ENCODE measurements around the gene VTI1A.

The VTI1A gene

DNA sequence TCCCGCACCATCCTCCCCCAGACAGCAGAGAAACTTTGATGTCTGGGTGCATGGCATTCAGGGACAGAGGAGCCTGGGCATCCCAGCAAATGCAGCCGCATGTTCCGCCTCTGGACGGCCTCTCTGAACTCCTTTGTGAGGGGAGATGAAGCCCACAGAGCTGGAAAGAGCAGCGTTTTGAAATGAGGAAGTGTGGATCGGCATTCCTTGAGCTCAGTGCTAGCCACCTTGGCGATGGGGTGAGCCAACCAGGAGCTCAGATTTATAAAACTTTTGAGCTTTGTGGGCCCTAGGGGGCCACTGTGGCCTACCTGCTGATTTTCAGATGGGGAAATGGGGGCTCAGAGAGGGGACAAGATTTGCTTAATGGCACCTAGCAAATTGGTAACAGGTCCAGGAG is 376.6 kb downstream of the VTI1A start:
- Histone ChIP-seq H2AFZ (ENCODE audit: low read length) (no peak overlapping the region), H3K4me1 (ENCODE audit: insufficient read depth, low read length, poor library complexity, severe bottlenecking) (no peaks in the 10 kb centered on the region), H3K4me2 (ENCODE audit: low read depth, low read length, poor library complexity, severe bottlenecking) (no peak overlapping the region), H3F3A (ENCODE audit: low read depth) (no peaks in the 10 kb centered on the region), H3K9me2 (replicated peaks; ENCODE audit: low read depth, low read length) (no peaks in the 10 kb centered on the region), H3K9me3 (ENCODE audit: insufficient read depth, low read depth, low read length) (no peaks in the 10 kb centered on the region), H3K79me2 (ENCODE audit: insufficient read depth, low read length) (no peaks in the 10 kb centered on the region), H3K27me3 (ENCODE audit: insufficient read depth, low read length, poor library complexity, severe bottlenecking) (no peaks in the 10 kb centered on the region), H3K4me3 (ENCODE audit: low read length, poor library complexity, severe bottlenecking) (no peak overlapping the region), H3K9ac (ENCODE audit: low read depth, low read length, poor library complexity, severe bottlenecking) (no peak overlapping the region), H3K36me3 (ENCODE audit: insufficient read depth, low read length) (no peaks in the 10 kb centered on the region), H4K20me1 (ENCODE audit: insufficient read depth, low read length, poor library complexity, severe bottlenecking) (no peaks in the 10 kb centered on the region)
- TF ChIP-seq CTCF (conservative IDR thresholded peaks at IDR 0.05; ENCODE audit: low read length) (no peak), EZH2phosphoT487 (IDR thresholded peaks at IDR 0.05; ENCODE audit: borderline replicate concordance) (no peak)

- no peak overlapping the region for H3K4me2 ChIP-seq (ENCODE audit: low read depth, low read length, poor library complexity, severe bottlenecking)
- no peaks in the 10 kb centered on the region for H3K27me3 ChIP-seq (ENCODE audit: insufficient read depth, low read length, poor library complexity, severe bottlenecking)
- no peaks in the 10 kb centered on the region for H3K4me1 ChIP-seq (ENCODE audit: insufficient read depth, low read length, poor library complexity, severe bottlenecking)
- TF ChIP-seq EZH2phosphoT487 (IDR thresholded peaks at IDR 0.05; ENCODE audit: borderline replicate concordance) = no peak
- H2AFZ ChIP-seq (ENCODE audit: low read length) = no peak overlapping the region
- H3K9ac ChIP-seq (ENCODE audit: low read depth, low read length, poor library complexity, severe bottlenecking) = no peak overlapping the region
- no peaks in the 10 kb centered on the region for H3K36me3 ChIP-seq (ENCODE audit: insufficient read depth, low read length)
- H3K9me2 ChIP-seq (replicated peaks; ENCODE audit: low read depth, low read length) = no peaks in the 10 kb centered on the region
- no peaks in the 10 kb centered on the region for H4K20me1 ChIP-seq (ENCODE audit: insufficient read depth, low read length, poor library complexity, severe bottlenecking)
- H3K79me2 ChIP-seq (ENCODE audit: insufficient read depth, low read length) = no peaks in the 10 kb centered on the region
- no peaks in the 10 kb centered on the region for H3K9me3 ChIP-seq (ENCODE audit: insufficient read depth, low read depth, low read length)
- no peak overlapping the region for H3K4me3 ChIP-seq (ENCODE audit: low read length, poor library complexity, severe bottlenecking)
- H3F3A ChIP-seq (ENCODE audit: low read depth) = no peaks in the 10 kb centered on the region
These were observed 379.1 kb downstream of the VTI1A start for GRCh38 chr10:112826018-112826697.

GRCh38 chr10:112827086-112827485 is 380.1 kb downstream of the VTI1A start:
- no peak for TF ChIP-seq CTCF (conservative IDR thresholded peaks at IDR 0.05; ENCODE audit: low read length)
- no peak for TF ChIP-seq EZH2phosphoT487 (IDR thresholded peaks at IDR 0.05; ENCODE audit: borderline replicate concordance)
- Histone ChIP-seq H3K27me3 (ENCODE audit: insufficient read depth, low read length, poor library complexity, severe bottlenecking) (no peaks in the 10 kb centered on the region), H3K79me2 (ENCODE audit: insufficient read depth, low read length) (no peaks in the 10 kb centered on the region), H3K9me2 (replicated peaks; ENCODE audit: low read depth, low read length) (no peaks in the 10 kb centered on the region), H3K4me1 (ENCODE audit: insufficient read depth, low read length, poor library complexity, severe bottlenecking) (no peaks in the 10 kb centered on the region), H3K4me3 (ENCODE audit: low read length, poor library complexity, severe bottlenecking) (no peak overlapping the region), H2AFZ (ENCODE audit: low read length) (no peak overlapping the region), H3K36me3 (ENCODE audit: insufficient read depth, low read length) (no peaks in the 10 kb centered on the region), H3K4me2 (ENCODE audit: low read depth, low read length, poor library complexity, severe bottlenecking) (no peak overlapping the region), H3F3A (ENCODE audit: low read depth) (no peaks in the 10 kb centered on the region), H3K9ac (ENCODE audit: low read depth, low read length, poor library complexity, severe bottlenecking) (no peak overlapping the region), H3K9me3 (ENCODE audit: insufficient read depth, low read depth, low read length) (no peaks in the 10 kb centered on the region), H4K20me1 (ENCODE audit: insufficient read depth, low read length, poor library complexity, severe bottlenecking) (no peaks in the 10 kb centered on the region)

GRCh38 chr10:112827951-112828350 is 380.9 kb downstream of the VTI1A start:
- Histone ChIP-seq H3K36me3 (ENCODE audit: insufficient read depth, low read length) (no peaks in the 10 kb centered on the region), H3F3A (ENCODE audit: low read depth) (no peaks in the 10 kb centered on the region), H2AFZ (ENCODE audit: low read length) (no peak overlapping the region), H3K27me3 (ENCODE audit: insufficient read depth, low read length, poor library complexity, severe bottlenecking) (no peaks in the 10 kb centered on the region), H3K9me2 (replicated peaks; ENCODE audit: low read depth, low read length) (no peaks in the 10 kb centered on the region), H4K20me1 (ENCODE audit: insufficient read depth, low read length, poor library complexity, severe bottlenecking) (no peaks in the 10 kb centered on the region), H3K9ac (ENCODE audit: low read depth, low read length, poor library complexity, severe bottlenecking) (no peak overlapping the region), H3K79me2 (ENCODE audit: insufficient read depth, low read length) (no peaks in the 10 kb centered on the region), H3K4me3 (ENCODE audit: low read length, poor library complexity, severe bottlenecking) (no peak overlapping the region), H3K9me3 (ENCODE audit: insufficient read depth, low read depth, low read length) (no peaks in the 10 kb centered on the region), H3K4me1 (ENCODE audit: insufficient read depth, low read length, poor library complexity, severe bottlenecking) (no peaks in the 10 kb centered on the region), H3K4me2 (ENCODE audit: low read depth, low read length, poor library complexity, severe bottlenecking) (no peak overlapping the region)
- TF ChIP-seq CTCF (conservative IDR thresholded peaks at IDR 0.05; ENCODE audit: low read length) (no peak), EZH2phosphoT487 (IDR thresholded peaks at IDR 0.05; ENCODE audit: borderline replicate concordance) (no peak)

Measured in Loucy (cell line).